Muscle of leg (tissue), 11 donors: Measurements from ENCODE around the gene PARD6G. TPM values are rescaled to one million over a fixed set of nuclear protein-coding genes. Genes with fewer than 3 reads are reported as not detected.

Experiments used
- DNase-seq: peaks from one replicate; pipeline ENCODE4 v3.0.0; 2013
- H3K27ac ChIP-seq: one replicate; pipeline ENCODE4 v1.5.1; 2013; ENCODE audit warnings: mild to moderate bottlenecking, low read length, control low read depth
- H3K27me3 ChIP-seq: one replicate; pipeline ENCODE4 v1.6.1; 2013; ENCODE audit warnings: low read length; ENCODE audit not compliant: control insufficient read depth, insufficient read depth
- H3K36me3 ChIP-seq: one replicate; pipeline ENCODE4 v1.6.1; 2013; ENCODE audit warnings: low read length; ENCODE audit not compliant: control insufficient read depth, insufficient read depth
- H3K4me1 ChIP-seq: one replicate; pipeline ENCODE4 v1.6.1; 2013; ENCODE audit warnings: low read length; ENCODE audit not compliant: control insufficient read depth, insufficient read depth
- H3K4me3 ChIP-seq: one replicate; pipeline ENCODE4 v1.5.1; 2013; ENCODE audit warnings: low read length, control low read depth
- H3K9me3 ChIP-seq: replicated peaks from 2 replicates; pipeline ENCODE4 v1.6.1; 2013; ENCODE audit warnings: low read depth, low read length; ENCODE audit not compliant: control insufficient read depth
- WGBS: methylation state at CpG from one replicate; pipeline ENCODE4 v1.1.5; 2013; ENCODE audit warnings: missing lambda C conversion rate; ENCODE audit not compliant: insufficient coverage; 5-methylcytosine and 5-hydroxymethylcytosine counted together
- polyA plus RNA-seq, 8 donors: library from polyadenylated mRNA; unstranded; fragments of 120-200 nt; gene quantifications; one replicate each; pipeline versions ENCODE4 v1.2.1 to v1.2.3, GENCODE V29; 2013; ENCODE audit warnings: inconsistent platforms in 1 of 8, low replicate concordance in 1 of 8; ENCODE audit not compliant: insufficient read length in 8 of 8, insufficient read depth in 1 of 8
- total RNA-seq: library from RNA; stranded (reverse); fragments of 120-200 nt; gene quantifications from one replicate; pipeline ENCODE4 v1.2.4, GENCODE V29; 2013

The PARD6G gene
- total and polyA plus RNA-seq, 9 donors, result 2.9 to 9.6 (median 6.9) TPM

DNA sequence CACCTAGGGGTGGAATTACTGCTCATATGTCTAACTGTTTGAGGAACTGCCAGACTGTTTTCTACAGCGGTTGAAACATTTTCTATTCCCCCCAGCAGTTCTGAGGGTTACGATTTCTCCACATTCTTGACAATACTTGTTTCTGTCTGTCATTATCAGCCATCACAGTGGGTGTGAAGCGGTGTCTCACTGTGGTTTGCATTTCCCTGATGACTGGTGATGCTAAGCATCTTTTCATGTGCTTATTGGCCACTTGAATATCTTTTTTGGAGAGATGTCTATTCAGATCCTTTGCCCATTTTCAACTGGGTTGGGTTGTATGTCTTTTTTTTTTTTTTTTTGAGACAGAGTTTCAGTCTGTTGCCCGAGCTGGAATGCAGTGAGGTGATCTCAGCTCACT is 75.3 kb downstream of the PARD6G start:
- no peak overlapping the region for H3K4me3 ChIP-seq
- 92% methylated on average over 2 of the region's 4 CpGs for WGBS
- H3K27ac ChIP-seq, result no peak overlapping the region
- no peak for DNase-seq
- no peaks in the 10 kb centered on the region for H3K27me3 ChIP-seq
- H3K36me3 ChIP-seq, result no peaks in the 10 kb centered on the region
- H3K4me1 ChIP-seq, result peaks cover 3% of the 10 kb centered on the region
- H3K9me3 ChIP-seq, result no peaks in the 10 kb centered on the region

DNA sequence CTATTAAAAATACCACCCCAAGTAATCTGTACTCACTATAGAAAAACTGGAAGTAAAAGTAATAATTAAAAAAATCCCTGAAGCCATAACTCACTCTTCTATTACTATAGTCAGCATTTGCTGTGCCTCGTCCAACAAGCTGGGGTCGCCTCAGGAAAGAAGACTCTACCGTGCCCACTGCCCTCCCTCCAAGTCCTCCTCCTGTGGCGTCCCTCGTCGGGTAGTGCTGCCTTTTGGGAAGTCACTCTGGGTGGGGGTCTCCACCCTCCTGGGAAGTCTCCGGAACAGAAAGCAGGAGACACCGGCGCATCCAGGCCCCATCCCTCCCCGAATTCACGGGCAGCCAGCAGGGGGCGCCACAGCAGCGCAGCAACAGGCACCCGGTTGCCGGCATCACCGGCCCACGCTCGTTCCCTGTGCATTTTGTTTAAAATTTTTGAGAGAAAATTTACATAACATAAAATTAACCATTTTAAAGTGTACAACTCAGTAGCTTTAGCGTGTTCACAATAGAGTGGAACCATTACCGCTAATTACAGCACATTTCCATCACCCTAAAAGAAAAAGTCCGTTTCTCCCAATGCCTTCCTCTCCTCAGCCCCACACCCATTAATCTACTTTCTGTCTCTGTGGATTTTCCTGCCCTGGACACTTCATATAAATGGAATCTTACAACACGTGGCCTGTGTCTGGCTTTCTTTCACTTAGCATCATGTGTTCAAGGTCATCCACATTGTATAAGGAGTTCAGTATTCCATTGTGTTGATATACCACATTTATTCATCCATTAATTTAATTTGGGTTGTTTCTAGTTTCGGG is 76.1 kb downstream of the PARD6G start:
- Histone ChIP-seq H3K27me3 (no peaks in the 10 kb centered on the region), H3K36me3 (no peaks in the 10 kb centered on the region), H3K27ac (no peak overlapping the region), H3K4me3 (no peak overlapping the region), H3K4me1 (peaks cover 3% of the 10 kb centered on the region), H3K9me3 (no peaks in the 10 kb centered on the region)
- DNase-seq, result no peak
- WGBS, result 35% methylated on average over 10 of the region's 23 CpGs

DNA sequence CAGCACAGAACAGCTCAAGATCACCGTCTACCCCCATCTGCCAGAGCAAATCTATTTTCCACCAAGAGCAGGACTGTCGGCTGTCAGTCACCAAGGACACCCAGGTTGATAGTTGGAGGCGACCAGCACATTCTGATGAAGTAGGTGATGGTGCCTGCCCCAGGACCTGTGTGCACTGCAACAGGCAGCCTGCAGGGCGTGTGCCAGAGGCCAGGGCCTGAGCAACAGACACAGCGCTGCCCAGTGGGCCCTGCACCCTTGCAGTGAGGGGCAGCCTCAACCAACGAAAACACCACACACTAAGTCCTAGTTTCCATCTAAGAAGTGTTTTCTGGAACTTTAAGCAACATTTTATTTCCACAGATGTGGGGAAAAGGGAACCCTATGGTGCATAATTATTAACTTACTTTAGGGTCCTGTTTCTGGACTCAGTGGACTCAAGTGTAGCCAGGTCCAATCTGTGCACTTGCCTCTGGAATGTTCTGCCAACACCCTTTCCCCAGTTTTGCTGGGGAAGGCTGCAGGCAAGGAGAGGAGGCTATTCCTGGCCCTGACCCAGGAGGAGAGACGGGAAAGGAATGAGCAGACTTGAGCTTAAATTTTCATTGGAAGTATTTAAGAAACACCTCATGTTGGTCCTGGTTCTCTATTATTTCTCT is 76.8 kb downstream of the PARD6G start:
- no peaks in the 10 kb centered on the region for H3K9me3 ChIP-seq
- H3K36me3 ChIP-seq, result no peaks in the 10 kb centered on the region
- DNase-seq, result no peak
- no peaks in the 10 kb centered on the region for H3K27me3 ChIP-seq
- peaks cover 3% of the 10 kb centered on the region for H3K4me1 ChIP-seq
- WGBS, result 100% methylated on average over 2 of the region's 7 CpGs
- H3K4me3 ChIP-seq, result no peak overlapping the region
- no peak overlapping the region for H3K27ac ChIP-seq

GRCh38 chr18:80169607-80170006 is 77.7 kb downstream of the PARD6G start:
- Histone ChIP-seq H3K4me3 (no peak overlapping the region), H3K36me3 (no peaks in the 10 kb centered on the region), H3K27me3 (no peaks in the 10 kb centered on the region), H3K9me3 (no peaks in the 10 kb centered on the region), H3K4me1 (peaks cover 3% of the 10 kb centered on the region), H3K27ac (no peak overlapping the region)
- 89% methylated on average over 11 of the region's 17 CpGs for WGBS
- DNase-seq, result no peak

DNA sequence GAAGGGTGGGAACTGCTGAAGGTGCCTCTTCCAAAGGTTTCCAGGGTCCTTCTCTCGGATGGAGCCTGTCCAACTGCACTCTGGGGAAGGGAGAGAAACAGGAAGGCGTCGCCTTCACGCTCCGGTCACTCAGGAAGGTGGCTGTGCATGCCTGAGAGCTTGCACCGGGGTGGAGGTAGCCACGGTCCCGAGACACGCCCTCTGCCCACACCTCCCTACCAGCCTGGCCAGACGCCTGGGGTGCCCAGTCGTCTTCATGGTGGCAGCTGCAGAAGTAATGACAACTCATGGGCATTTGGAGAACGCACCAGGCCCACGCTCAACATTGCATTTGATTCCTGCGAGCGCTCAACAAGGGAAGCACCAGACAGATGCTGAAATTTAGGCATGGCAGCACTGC is 78.3 kb downstream of the PARD6G start:
- no peak for DNase-seq
- Histone ChIP-seq H3K4me1 (peaks cover 3% of the 10 kb centered on the region), H3K4me3 (no peak overlapping the region), H3K27ac (no peak overlapping the region), H3K9me3 (peaks cover 4% of the 10 kb centered on the region), H3K27me3 (no peaks in the 10 kb centered on the region), H3K36me3 (no peaks in the 10 kb centered on the region)
- WGBS, result 82% methylated on average over 14 of the region's 15 CpGs

- no peaks in the 10 kb centered on the region for H3K27me3 ChIP-seq
- 60% methylated on average over 1 of the region's 2 CpGs for WGBS
- H3K36me3 ChIP-seq, result no peaks in the 10 kb centered on the region
- H3K4me3 ChIP-seq, result no peak overlapping the region
- peaks cover 3% of the 10 kb centered on the region for H3K4me1 ChIP-seq
- peaks cover 5% of the 10 kb centered on the region for H3K9me3 ChIP-seq
- no peak for DNase-seq
- no peak overlapping the region for H3K27ac ChIP-seq
These were observed 79.0 kb downstream of the PARD6G start for GRCh38 chr18:80168346-80168745.

DNA sequence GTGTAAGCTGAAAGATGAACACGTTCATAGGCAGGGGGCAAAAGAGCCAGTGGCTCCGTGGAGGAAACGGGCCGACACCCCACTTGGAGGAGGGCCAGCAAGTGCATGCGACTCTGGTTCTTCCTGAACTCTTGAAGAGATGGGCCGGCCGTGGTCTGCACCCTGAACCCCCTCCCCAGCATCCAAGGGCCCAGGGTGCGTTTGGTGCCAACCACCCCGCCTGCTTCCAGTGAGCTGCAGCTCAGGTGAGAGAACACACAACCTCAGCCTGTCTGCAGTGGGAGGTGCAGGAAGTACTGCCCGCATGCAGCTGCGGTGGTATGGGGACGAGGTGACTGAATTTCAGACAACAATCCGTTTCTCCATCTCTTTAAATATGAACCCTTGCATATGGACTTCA is 79.4 kb downstream of the PARD6G start:
- 47% methylated on average over 5 of the region's 13 CpGs for WGBS
- DNase-seq, result no peak
- no peaks in the 10 kb centered on the region for H3K36me3 ChIP-seq
- peaks cover 3% of the 10 kb centered on the region for H3K4me1 ChIP-seq
- no peaks in the 10 kb centered on the region for H3K27me3 ChIP-seq
- H3K4me3 ChIP-seq, result no peak overlapping the region
- H3K9me3 ChIP-seq, result peaks cover 5% of the 10 kb centered on the region
- no peak overlapping the region for H3K27ac ChIP-seq

GRCh38 chr18:80167331-80167730 is 80.0 kb downstream of the PARD6G start:
- Histone ChIP-seq H3K4me3 (no peak overlapping the region), H3K36me3 (no peaks in the 10 kb centered on the region), H3K4me1 (peaks cover 3% of the 10 kb centered on the region), H3K27ac (no peak overlapping the region), H3K27me3 (no peaks in the 10 kb centered on the region), H3K9me3 (peaks cover 5% of the 10 kb centered on the region)
- WGBS, result 81% methylated on average over 8 of the region's 9 CpGs
- DNase-seq, result no peak

DNA sequence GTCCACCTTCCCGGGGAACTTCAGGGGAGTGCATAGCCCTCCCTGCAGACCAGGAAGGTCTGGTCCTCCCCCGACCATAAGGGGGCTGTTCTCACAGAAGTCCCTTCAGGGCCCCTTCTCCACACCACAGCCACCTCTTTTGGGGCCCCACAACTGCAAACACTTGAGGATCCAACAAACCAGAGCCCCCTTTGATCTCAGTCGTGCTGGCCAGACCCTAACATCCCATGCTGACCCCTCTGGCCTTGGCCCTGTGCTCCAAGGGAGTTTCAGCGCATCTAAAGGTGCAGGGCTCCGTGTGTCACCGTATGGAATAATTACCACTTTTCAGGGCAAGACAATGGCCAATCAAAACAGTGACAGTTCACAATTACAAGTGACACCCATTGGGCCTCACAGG is 80.6 kb downstream of the PARD6G start:
- WGBS, result 75% methylated on average over 6 of the region's 6 CpGs
- Histone ChIP-seq H3K4me1 (peaks cover 3% of the 10 kb centered on the region), H3K27me3 (no peaks in the 10 kb centered on the region), H3K4me3 (no peak overlapping the region), H3K27ac (no peak overlapping the region), H3K36me3 (no peaks in the 10 kb centered on the region), H3K9me3 (peaks cover 5% of the 10 kb centered on the region)
- DNase-seq, result no peak

GRCh38 chr18:80166240-80166639 is 81.1 kb downstream of the PARD6G start:
- Histone ChIP-seq H3K9me3 (peaks cover 5% of the 10 kb centered on the region), H3K36me3 (no peaks in the 10 kb centered on the region), H3K27ac (no peak overlapping the region), H3K4me3 (no peak overlapping the region), H3K4me1 (peaks cover 2% of the 10 kb centered on the region), H3K27me3 (no peaks in the 10 kb centered on the region)
- WGBS, result 90% methylated on average over 10 of the region's 10 CpGs
- no peak for DNase-seq
